ENCODE results near the gene TNIK.

The TNIK gene

DNA sequence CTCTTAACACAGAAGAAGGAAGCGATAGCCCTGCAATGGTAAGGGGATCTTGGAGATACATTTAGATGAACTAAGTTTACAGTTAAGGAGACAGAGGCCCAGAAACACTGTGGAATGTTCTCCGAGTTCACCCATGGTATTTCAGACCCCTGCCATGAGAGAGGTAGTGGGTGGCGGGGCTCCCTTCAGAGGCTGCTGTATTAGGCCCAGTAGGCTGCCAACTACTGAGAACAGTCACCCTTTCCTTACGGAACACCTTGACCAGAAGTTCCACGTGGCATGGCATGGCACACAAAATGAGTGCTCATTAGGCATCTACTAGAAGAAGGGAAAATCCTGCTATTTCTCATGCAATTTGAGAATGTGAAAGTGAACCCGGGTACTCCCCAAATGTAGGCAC is 195.4 kb downstream of the TNIK start:
- no peak overlapping the region for H2BK15ac ChIP-seq (ENCODE audit: low read depth, poor library complexity, severe bottlenecking)
- H3K14ac ChIP-seq (ENCODE audit: low read length in 2 of 2): no peak overlapping the region
- no peak overlapping the region for H3K27ac ChIP-seq (ENCODE audit: low read length, poor library complexity, severe bottlenecking)
- no peaks in the 10 kb centered on the region for H3K9me3 ChIP-seq (ENCODE audit: control insufficient read depth, low read length)
- no peak overlapping the region for H2BK12ac ChIP-seq (ENCODE audit: low read length in 2 of 2)
- H3K9ac ChIP-seq (ENCODE audit: low read length): no peak overlapping the region
- no peak overlapping the region for H3K4me2 ChIP-seq (ENCODE audit: low read length, poor library complexity, severe bottlenecking)
- H2BK5ac ChIP-seq (ENCODE audit: low read depth, low read length, poor library complexity, severe bottlenecking): no peak overlapping the region
- whole genome bisulfite sequencing: 96% methylated on average over 6 of the region's 6 CpGs
- no peak overlapping the region for H3K18ac ChIP-seq (ENCODE audit: low read depth in 1 of 2, low read length in 2 of 2)
- H2AK5ac ChIP-seq (ENCODE audit: low read length, severe bottlenecking): no peak overlapping the region
- no peaks in the 10 kb centered on the region for H3K36me3 ChIP-seq (ENCODE audit: control insufficient read depth in 1 of 2, insufficient read depth in 2 of 2, low read depth in 1 of 2, low read length in 2 of 2)
- H2BK120ac ChIP-seq (ENCODE audit: low read depth, low read length): no peak overlapping the region
- H3K4me3 ChIP-seq (ENCODE audit: insufficient read depth in 1 of 2, low read depth in 1 of 2, low read length in 2 of 2): no peak overlapping the region
- H2AFZ ChIP-seq (ENCODE audit: low read depth, low read length): no peak overlapping the region
- no peaks in the 10 kb centered on the region for H3K27me3 ChIP-seq (ENCODE audit: control insufficient read depth in 1 of 2, insufficient read depth in 1 of 2, low read length in 2 of 2)
- no peak for DNase-seq
- peaks cover 31% of the 10 kb centered on the region for H3K79me1 ChIP-seq (replicated peaks; ENCODE audit: low read length, poor library complexity, severe bottlenecking)
- no peak overlapping the region for H4K91ac ChIP-seq (ENCODE audit: low read length)
- no peak overlapping the region for H3K23ac ChIP-seq (ENCODE audit: low read length in 2 of 2)
- H3K4me1 ChIP-seq (ENCODE audit: control insufficient read depth, insufficient read depth, low read depth, low read length): peaks cover 5% of the 10 kb centered on the region
- H3K4ac ChIP-seq (ENCODE audit: low read depth in 1 of 2, low read length in 2 of 2): no peak overlapping the region
- H4K8ac ChIP-seq (ENCODE audit: low read length): no peak overlapping the region

DNA sequence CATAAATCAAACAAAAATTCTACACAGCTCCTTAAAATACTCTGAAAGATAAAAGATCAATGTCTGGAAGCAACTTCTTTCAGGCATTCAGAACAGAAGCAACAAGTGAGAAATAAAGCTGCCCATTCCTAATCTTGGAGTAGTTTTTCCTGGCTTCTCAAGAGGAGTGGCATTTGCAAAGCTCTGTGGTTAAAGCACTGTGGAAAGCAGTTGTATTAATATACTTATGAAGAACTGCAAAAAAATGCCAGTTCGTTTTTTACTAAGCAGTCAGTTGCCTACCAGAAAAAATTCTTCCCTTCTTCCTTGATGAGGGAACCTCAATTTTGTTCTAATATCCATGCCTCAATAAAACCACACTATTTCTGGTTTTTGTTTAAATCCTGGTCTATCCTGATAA is 197.8 kb downstream of the TNIK start:
- Histone ChIP-seq H3K27ac (ENCODE audit: low read length, poor library complexity, severe bottlenecking) (no peak overlapping the region), H3K4me1 (ENCODE audit: control insufficient read depth, insufficient read depth, low read depth, low read length) (peaks cover 7% of the 10 kb centered on the region), H3K14ac (ENCODE audit: low read length in 2 of 2) (no peak overlapping the region), H3K4ac (ENCODE audit: low read depth in 1 of 2, low read length in 2 of 2) (no peak overlapping the region), H2BK15ac (ENCODE audit: low read depth, poor library complexity, severe bottlenecking) (no peak overlapping the region), H3K4me3 (ENCODE audit: insufficient read depth in 1 of 2, low read depth in 1 of 2, low read length in 2 of 2) (no peak overlapping the region), H3K9me3 (ENCODE audit: control insufficient read depth, low read length) (no peaks in the 10 kb centered on the region), H3K23ac (ENCODE audit: low read length in 2 of 2) (no peak overlapping the region), H3K9ac (ENCODE audit: low read length) (no peak overlapping the region), H4K91ac (ENCODE audit: low read length) (no peak overlapping the region), H3K79me1 (replicated peaks; ENCODE audit: low read length, poor library complexity, severe bottlenecking) (peaks cover 29% of the 10 kb centered on the region), H2BK12ac (ENCODE audit: low read length in 2 of 2) (no peak overlapping the region), H4K8ac (ENCODE audit: low read length) (no peak overlapping the region), H2AFZ (ENCODE audit: low read depth, low read length) (no peak overlapping the region), H3K36me3 (ENCODE audit: control insufficient read depth in 1 of 2, insufficient read depth in 2 of 2, low read depth in 1 of 2, low read length in 2 of 2) (no peaks in the 10 kb centered on the region), H2AK5ac (ENCODE audit: low read length, severe bottlenecking) (no peak overlapping the region), H2BK5ac (ENCODE audit: low read depth, low read length, poor library complexity, severe bottlenecking) (no peak overlapping the region), H3K18ac (ENCODE audit: low read depth in 1 of 2, low read length in 2 of 2) (no peak overlapping the region), H2BK120ac (ENCODE audit: low read depth, low read length) (no peak overlapping the region), H3K27me3 (ENCODE audit: control insufficient read depth in 1 of 2, insufficient read depth in 1 of 2, low read length in 2 of 2) (no peaks in the 10 kb centered on the region), H3K4me2 (ENCODE audit: low read length, poor library complexity, severe bottlenecking) (no peak overlapping the region)
- DNase-seq: peak; percentile 24
- WGBS: 100% methylated on average over 1 of the region's 1 CpG

DNA sequence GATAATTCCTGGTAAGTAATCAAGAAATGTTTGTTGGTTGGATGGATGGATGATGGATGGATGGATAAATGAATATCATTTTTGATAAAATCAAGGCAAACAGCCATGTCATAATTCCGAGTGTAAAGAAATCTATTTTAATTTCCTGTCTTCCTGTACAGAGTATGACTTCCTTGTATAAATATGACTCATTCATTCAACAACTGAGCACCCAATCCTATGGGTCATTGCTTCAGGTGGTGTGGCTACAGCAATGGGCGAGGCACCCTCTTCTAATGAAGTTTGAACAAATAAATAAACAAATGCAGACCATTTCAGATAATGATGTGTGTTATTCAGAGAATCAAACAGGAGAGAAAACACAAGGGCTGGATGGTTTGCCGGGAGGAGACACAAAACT is 198.7 kb downstream of the TNIK start:
- Histone ChIP-seq H2BK15ac (ENCODE audit: low read depth, poor library complexity, severe bottlenecking) (no peak overlapping the region), H3K4ac (ENCODE audit: low read depth in 1 of 2, low read length in 2 of 2) (no peak overlapping the region), H3K4me2 (ENCODE audit: low read length, poor library complexity, severe bottlenecking) (no peak overlapping the region), H3K79me1 (replicated peaks; ENCODE audit: low read length, poor library complexity, severe bottlenecking) (peaks cover 30% of the 10 kb centered on the region), H3K27ac (ENCODE audit: low read length, poor library complexity, severe bottlenecking) (no peak overlapping the region), H2BK5ac (ENCODE audit: low read depth, low read length, poor library complexity, severe bottlenecking) (no peak overlapping the region), H4K91ac (ENCODE audit: low read length) (no peak overlapping the region), H3K9ac (ENCODE audit: low read length) (no peak overlapping the region), H3K14ac (ENCODE audit: low read length in 2 of 2) (no peak overlapping the region), H3K18ac (ENCODE audit: low read depth in 1 of 2, low read length in 2 of 2) (no peak overlapping the region), H3K9me3 (ENCODE audit: control insufficient read depth, low read length) (no peaks in the 10 kb centered on the region), H2AFZ (ENCODE audit: low read depth, low read length) (no peak overlapping the region), H3K23ac (ENCODE audit: low read length in 2 of 2) (no peak overlapping the region), H3K36me3 (ENCODE audit: control insufficient read depth in 1 of 2, insufficient read depth in 2 of 2, low read depth in 1 of 2, low read length in 2 of 2) (no peaks in the 10 kb centered on the region), H4K8ac (ENCODE audit: low read length) (no peak overlapping the region), H3K27me3 (ENCODE audit: control insufficient read depth in 1 of 2, insufficient read depth in 1 of 2, low read length in 2 of 2) (no peaks in the 10 kb centered on the region), H2AK5ac (ENCODE audit: low read length, severe bottlenecking) (no peak overlapping the region), H2BK120ac (ENCODE audit: low read depth, low read length) (no peak overlapping the region), H2BK12ac (ENCODE audit: low read length in 2 of 2) (no peak overlapping the region), H3K4me1 (ENCODE audit: control insufficient read depth, insufficient read depth, low read depth, low read length) (peaks cover 8% of the 10 kb centered on the region), H3K4me3 (ENCODE audit: insufficient read depth in 1 of 2, low read depth in 1 of 2, low read length in 2 of 2) (no peak overlapping the region)
- WGBS: 80% methylated on average over 2 of the region's 3 CpGs
- DNase-seq: no peak

DNA sequence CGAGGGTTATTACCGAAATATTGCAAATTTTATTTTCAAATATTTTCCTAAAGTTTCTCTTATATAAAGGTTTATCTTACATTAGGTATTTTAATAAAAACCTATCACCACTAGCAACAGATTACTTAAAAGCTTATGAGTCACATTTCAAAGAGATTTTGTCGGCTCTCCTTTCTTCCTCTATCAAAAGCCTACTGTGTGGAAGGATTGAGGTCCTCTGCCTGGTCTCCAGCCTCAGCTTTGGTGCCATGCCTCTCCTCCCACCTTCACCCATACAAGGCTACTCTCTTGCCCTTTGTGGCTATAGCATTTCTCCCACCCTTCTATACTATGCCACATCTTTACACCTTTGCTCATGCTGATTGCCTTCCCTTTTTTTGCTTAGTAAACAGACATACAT is 199.3 kb downstream of the TNIK start:
- Histone ChIP-seq H2BK5ac (ENCODE audit: low read depth, low read length, poor library complexity, severe bottlenecking) (no peak overlapping the region), H2AK5ac (ENCODE audit: low read length, severe bottlenecking) (no peak overlapping the region), H2AFZ (ENCODE audit: low read depth, low read length) (no peak overlapping the region), H3K27me3 (ENCODE audit: control insufficient read depth in 1 of 2, insufficient read depth in 1 of 2, low read length in 2 of 2) (no peaks in the 10 kb centered on the region), H3K4ac (ENCODE audit: low read depth in 1 of 2, low read length in 2 of 2) (no peak overlapping the region), H3K4me2 (ENCODE audit: low read length, poor library complexity, severe bottlenecking) (no peak overlapping the region), H3K9me3 (ENCODE audit: control insufficient read depth, low read length) (no peaks in the 10 kb centered on the region), H3K18ac (ENCODE audit: low read depth in 1 of 2, low read length in 2 of 2) (no peak overlapping the region), H2BK120ac (ENCODE audit: low read depth, low read length) (no peak overlapping the region), H4K8ac (ENCODE audit: low read length) (no peak overlapping the region), H3K4me3 (ENCODE audit: insufficient read depth in 1 of 2, low read depth in 1 of 2, low read length in 2 of 2) (no peak overlapping the region), H3K36me3 (ENCODE audit: control insufficient read depth in 1 of 2, insufficient read depth in 2 of 2, low read depth in 1 of 2, low read length in 2 of 2) (no peaks in the 10 kb centered on the region), H3K23ac (ENCODE audit: low read length in 2 of 2) (no peak overlapping the region), H3K27ac (ENCODE audit: low read length, poor library complexity, severe bottlenecking) (no peak overlapping the region), H3K9ac (ENCODE audit: low read length) (no peak overlapping the region), H3K4me1 (ENCODE audit: control insufficient read depth, insufficient read depth, low read depth, low read length) (peaks cover 8% of the 10 kb centered on the region), H2BK15ac (ENCODE audit: low read depth, poor library complexity, severe bottlenecking) (no peak overlapping the region), H4K91ac (ENCODE audit: low read length) (no peak overlapping the region), H3K14ac (ENCODE audit: low read length in 2 of 2) (no peak overlapping the region), H2BK12ac (ENCODE audit: low read length in 2 of 2) (no peak overlapping the region), H3K79me1 (replicated peaks; ENCODE audit: low read length, poor library complexity, severe bottlenecking) (peaks cover 33% of the 10 kb centered on the region)
- WGBS: 95% methylated on average over 1 of the region's 3 CpGs
- no peak for DNase-seq
